Activated CD4-positive, CD25-positive, alpha-beta regulatory T cell treated with anti-CD3 and anti-CD28 coated beads, Interleukin-2, amount 50 U/mL, for 24 hours (primary cell): Measurements from ENCODE around the gene SEC23B.
"Not testable (repeated sequence)": the region's sequence is repeated elsewhere in the genome, so short reads cannot be mapped to it uniquely, and the experiment has no call there.

ENCODE experiments used
- ATAC-seq, 2 donors: fragments of 150-1000 bp; cut with Tn5 transposase; one replicate each; pipeline ENCODE4 v1.10.0; 2021; ENCODE audit warnings: mild to moderate bottlenecking in 1 of 2, moderate library complexity in 1 of 2

The SEC23B gene

GRCh38 chr20:18507218-18508191 lies at the start of gene SEC23B:
TSS of gene SEC23B (plus strand) at chr20:18507940. CDS start at chr20:18510836, 2,896 bp downstream.
- peak; percentile 91 to 94 for ATAC-seq

GRCh38 chr20:18465536-18466200 lies 42.1 kb upstream of the SEC23B start:
- ATAC-seq, result no peak

DNA sequence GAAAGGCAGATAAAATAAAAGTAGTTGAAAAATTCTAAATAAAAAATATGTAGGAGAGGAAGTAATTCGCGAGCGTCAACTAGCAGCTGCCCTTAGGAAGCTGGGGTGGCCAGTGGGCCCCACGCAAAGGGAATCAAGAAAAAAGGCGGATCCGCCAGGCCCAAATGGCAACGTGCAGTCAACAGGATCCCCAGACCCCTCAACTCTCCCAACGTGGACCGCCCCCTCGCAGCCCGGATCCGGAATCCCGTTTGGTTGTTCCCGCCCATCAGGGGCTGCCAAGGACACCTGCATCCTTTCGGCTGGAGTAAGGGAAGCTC lies 41.2 kb upstream of the SEC23B start:
- peak; percentile 9 to 15 for ATAC-seq

DNA sequence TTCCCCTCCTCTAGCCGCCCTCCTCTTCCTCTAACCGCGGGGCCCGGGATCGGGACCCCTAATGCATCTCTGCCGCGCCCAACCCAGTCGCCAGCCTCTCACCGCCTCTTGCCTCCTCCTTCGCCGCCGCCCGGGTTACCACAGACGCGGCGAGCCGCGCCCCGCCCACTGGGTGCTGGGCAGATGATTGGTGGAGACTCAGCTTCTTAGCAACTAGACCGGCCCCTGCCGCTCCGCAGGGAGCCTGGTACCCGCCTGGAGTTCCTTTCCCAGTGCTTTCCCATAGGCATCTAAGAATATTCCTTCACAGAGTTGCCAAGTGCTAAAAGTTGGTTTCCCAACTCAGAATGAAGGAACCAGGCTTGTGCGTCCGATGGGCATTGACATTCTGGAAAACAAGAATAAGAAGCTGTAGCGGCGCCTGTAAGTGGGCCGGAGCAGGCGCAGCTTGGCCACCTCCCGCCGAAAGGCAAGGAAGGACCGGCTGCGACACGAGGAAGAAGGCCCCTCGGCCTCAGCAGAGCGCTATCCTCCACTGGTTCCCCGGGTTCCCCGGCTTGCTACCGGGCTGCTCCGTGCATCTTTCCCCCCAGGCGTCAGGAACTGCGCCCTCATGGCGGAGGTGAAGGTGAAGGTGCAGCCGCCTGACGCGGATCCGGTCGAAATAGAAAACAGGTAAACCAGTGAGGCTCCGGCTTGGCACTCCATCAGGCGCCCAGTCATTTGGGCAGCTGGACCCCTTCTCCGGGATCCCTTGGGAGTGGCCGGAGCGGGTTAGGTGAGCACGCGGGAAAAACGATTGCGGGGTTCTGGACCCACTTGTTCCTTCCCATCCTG lies 40.6 kb upstream of the SEC23B start, which contains the start of the genes DZANK1 and POLR3F:
Gene DZANK1 (minus strand): TSS at position 137 of the 837 bp plus-strand sequence. CDS start 1,672 bp downstream, outside the sequence.
Gene POLR3F (plus strand): TSS at position 497 of the 837 bp plus-strand sequence. CDS start 117 bp downstream, at position 614.
- peak; percentile 99 for ATAC-seq

- no peak for ATAC-seq
Observed at GRCh38 chr20:18477218-18477617, 30.5 kb upstream of the SEC23B start.

- ATAC-seq, result no peak
Observed at GRCh38 chr20:18477821-18478220, 29.9 kb upstream of the SEC23B start.

DNA sequence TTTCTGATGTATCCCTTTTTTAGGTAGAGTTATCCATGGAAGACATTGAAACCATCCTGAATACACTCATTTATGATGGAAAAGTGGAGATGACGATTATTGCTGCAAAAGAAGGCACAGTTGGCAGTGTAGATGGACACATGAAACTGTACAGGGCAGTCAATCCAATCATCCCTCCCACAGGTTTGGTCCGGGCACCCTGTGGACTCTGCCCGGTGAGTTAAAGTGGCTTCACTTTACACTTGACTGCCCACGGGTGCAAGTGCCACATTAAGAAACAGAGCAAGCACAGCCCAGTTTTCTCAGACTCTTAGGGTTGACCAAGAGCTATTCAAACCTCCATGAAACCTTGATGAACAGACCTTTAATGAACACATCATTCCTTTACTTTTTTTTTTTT lies 26.1 kb upstream of the SEC23B start:
- ATAC-seq, result no peak

- ATAC-seq, result no peak
Observed at GRCh38 chr20:18488301-18488700, 19.4 kb upstream of the SEC23B start.

DNA sequence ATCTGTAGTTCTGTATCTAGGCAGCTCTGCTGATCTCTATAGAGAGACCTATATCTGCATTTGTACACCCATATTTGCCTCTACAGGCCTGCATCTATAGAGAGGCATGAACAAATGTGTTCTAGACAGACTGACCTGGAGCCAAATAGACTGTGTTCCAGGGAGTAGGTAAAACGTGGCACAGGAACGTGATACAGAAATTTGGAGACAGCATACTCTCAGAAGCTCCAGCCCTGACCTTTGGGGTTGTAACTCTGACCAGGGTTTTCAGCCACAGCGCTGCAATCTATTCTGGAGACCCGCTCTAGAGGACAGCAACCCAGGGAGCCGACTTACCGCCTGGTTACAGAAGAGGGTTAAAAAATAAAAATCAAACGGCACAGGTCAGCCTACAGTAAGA lies 11.7 kb upstream of the SEC23B start:
- no peak for ATAC-seq

GRCh38 chr20:18496740-18497592 lies 10.8 kb upstream of the SEC23B start, which contains the start of gene RBBP9:
TSS of gene RBBP9 (minus strand) at chr20:18497225. CDS start at chr20:18497167, 58 bp downstream.
- ATAC-seq, result peak; percentile 100

- no peak for ATAC-seq
Observed at GRCh38 chr20:18497603-18498002, 10.1 kb upstream of the SEC23B start.

DNA sequence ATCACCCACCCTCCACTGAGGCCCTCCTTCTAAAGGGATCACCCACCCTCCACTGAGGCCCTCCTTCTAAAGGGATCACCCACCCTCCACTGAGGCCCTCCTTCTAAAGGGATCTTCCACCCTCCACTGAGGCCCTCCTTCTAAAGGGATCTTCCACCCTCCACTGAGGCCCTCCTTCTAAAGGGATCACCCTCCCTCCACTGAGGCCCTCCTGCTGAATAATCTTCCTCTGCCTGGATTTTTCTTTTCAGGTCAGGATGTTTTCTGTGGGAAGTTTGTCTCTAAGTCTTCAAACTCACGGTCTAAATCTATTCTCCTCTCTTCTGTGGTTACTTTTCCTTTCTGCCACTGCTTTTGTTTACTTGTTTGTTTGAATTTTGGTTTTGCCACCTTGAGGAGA lies 6.1 kb upstream of the SEC23B start:
- ATAC-seq, result not testable (repeated sequence)

GRCh38 chr20:18504479-18505060 lies 3.2 kb upstream of the SEC23B start:
- no peak for ATAC-seq

- ATAC-seq, result no peak
Observed at GRCh38 chr20:18506744-18507143, 996 bp upstream of the SEC23B start.

DNA sequence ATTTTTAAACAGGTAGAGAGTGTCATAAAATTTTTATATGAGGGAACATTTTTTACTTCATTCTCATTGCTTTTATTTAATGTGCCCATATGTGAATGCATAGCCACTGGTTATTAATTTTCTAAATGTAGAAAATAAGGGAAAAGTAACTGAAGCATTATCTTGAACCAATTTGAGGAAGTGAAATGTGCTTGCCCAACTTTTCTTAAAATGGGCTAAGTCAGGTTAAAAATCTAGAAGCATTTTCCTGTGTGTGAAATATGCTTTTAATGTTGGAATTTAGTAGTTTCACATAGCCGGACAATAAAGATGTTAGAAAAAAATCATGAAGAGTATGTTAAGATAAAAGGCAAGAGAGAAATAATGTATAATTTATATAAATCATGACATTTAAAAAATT lies 3.8 kb downstream of the SEC23B start:
- no peak for ATAC-seq

GRCh38 chr20:18513208-18513607 lies 5.5 kb downstream of the SEC23B start:
- no peak for ATAC-seq

DNA sequence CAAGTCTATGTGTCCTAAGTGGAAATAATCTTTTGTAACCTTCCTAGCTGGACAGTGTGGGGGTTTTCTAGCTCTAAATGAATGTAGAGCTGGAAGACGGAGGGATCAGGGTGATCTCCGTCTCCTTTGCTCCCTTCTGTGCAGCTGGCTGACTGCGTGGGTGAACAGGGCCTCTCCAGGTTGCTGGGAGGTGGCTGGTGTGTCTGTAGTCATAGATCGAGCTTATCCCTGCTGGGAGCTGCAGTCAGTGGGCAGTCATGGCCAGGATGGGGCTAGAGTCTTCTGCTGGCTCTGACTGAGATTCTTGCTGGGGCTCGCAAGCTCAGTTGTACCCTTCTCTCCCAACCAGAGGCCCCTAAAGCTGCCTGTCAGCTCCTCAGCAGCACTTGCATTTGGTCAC lies 6.4 kb downstream of the SEC23B start:
- no peak for ATAC-seq

- ATAC-seq, result no peak
Observed at GRCh38 chr20:18515973-18516372, 8.2 kb downstream of the SEC23B start.

DNA sequence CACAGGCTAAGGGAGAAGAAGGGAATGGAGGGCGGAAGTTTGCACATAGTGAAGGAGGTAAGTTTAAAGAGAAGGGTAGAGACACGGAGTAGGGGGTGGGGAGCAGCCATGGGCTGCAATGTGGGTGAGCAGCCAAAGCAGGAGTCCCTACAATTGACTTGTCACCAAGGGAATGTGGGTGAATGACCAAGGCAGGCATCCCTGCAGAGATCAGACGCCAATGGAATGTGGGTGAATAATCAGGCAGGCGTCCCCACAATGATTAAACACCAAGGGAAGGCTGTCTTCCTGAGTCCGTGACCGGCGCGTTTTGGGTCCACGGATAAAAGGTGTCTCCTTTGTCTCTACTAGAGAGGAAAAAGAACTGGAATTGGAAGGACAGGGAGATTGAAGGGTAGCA lies 14.3 kb downstream of the SEC23B start:
- ATAC-seq, result not testable (repeated sequence)

DNA sequence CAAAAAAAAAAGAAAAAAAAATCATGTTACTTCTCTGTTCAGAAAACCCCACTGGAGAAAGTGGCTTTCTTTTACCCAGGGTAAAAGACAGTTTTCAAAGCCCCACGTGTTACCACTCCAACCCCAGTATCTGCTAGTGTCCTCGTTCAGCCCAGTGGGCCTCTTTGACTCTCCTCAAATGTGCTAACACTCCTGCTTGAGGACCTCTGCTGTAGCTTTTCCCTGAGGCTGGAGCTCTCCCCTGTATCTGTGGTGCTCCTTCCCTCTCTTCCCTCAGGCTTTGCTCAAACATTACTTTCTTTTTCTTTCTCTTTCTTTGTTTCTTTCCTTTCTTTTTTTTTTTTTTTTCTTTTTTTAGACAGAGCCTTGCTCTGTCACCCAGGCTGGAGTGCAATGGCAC lies 15.3 kb downstream of the SEC23B start:
- ATAC-seq, result no peak

DNA sequence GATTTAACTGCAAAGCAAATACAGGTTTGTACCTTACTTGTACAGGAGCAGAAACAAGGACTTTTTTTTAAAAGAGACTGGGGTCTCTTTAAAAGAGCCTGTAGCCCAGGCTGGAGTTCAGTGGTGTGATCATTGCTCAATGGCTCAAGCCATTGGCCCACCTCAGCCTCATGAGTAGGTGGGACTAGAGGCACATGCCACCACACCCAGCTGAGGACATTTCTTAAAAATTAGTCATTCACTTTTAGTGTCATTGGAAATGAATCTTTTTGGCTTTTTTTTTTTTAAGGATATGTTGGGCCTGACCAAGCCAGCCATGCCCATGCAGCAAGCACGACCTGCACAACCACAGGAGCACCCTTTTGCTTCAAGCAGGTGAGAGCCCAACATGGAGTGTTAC lies 16.9 kb downstream of the SEC23B start:
- ATAC-seq, result no peak
